Measurements from ENCODE around the gene ADAMTS12. TPM values are rescaled to one million over a fixed set of nuclear protein-coding genes. Genes with fewer than 3 reads are reported as not detected.

ADAMTS12 gene
- total RNA-seq, 1 experiment from 2014 or later: 6.2 TPM

DNA sequence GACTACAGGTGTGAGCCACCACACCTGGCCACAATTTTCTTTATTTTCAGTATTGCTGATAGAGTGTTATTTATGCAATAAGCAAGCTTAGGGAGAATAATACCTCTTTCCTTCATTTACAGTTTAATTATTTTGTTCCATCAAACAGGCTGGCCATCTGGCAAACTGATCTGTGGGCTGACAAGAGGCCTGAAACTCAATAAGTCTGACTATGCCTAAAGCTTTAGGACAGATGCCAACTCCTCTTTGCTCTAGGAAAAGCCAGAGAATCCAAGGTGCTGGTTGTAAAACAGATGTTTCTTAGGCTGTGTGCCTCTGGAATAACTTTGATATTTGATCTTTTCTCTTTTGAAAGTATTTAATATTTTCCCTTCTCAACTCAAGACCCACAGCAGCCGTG, 352.6 kb downstream of the ADAMTS12 start:
- H3K9me3 ChIP-seq (ENCODE audit: control insufficient read depth, low read depth, low read length): no peaks in the 10 kb centered on the region
- H3K18ac ChIP-seq (ENCODE audit: insufficient read length, low read depth, low read length): no peak overlapping the region
- no peak overlapping the region for H2BK20ac ChIP-seq (ENCODE audit: low read depth, low read length, poor library complexity, severe bottlenecking)
- no peak overlapping the region for H2BK5ac ChIP-seq (ENCODE audit: insufficient read length, low read length)
- H4K91ac ChIP-seq (ENCODE audit: insufficient read length, low read depth, low read length): no peak overlapping the region
- no peak overlapping the region for H3K23ac ChIP-seq (ENCODE audit: insufficient read length, low read depth, low read length)
- no peak overlapping the region for H3K56ac ChIP-seq (ENCODE audit: insufficient read length, low read depth, low read length)
- TF ChIP-seq CTCF (conservative IDR thresholded peaks at IDR 0.05): no peak
- H3K14ac ChIP-seq (ENCODE audit: insufficient read depth, low read length): no peak overlapping the region
- H3K27me3 Mint-ChIP-seq (ENCODE audit: low read depth): peaks cover 19% of the 10 kb centered on the region
- H2BK120ac ChIP-seq (ENCODE audit: low read depth, low read length, poor library complexity, severe bottlenecking): no peak overlapping the region
- H3K4me1 ChIP-seq (ENCODE audit: insufficient read depth, low read length): no peaks in the 10 kb centered on the region
- no peaks in the 10 kb centered on the region for H3K79me2 ChIP-seq (ENCODE audit: insufficient read depth, low read length)
- no peak overlapping the region for H3K27ac ChIP-seq (ENCODE audit: insufficient read length, low read depth, low read length)
- H2AFZ ChIP-seq (ENCODE audit: low read length): no peak overlapping the region
- no peaks in the 10 kb centered on the region for H3K79me1 ChIP-seq (ENCODE audit: insufficient read depth, low read depth, low read length, poor library complexity, severe bottlenecking)
- no peak overlapping the region for H3K4me3 Mint-ChIP-seq
- WGBS (ENCODE audit: extremely low coverage, insufficient read length, low lambda C conversion rate): no CpG with 5 or more reads among the region's 1 CpG
- H2AK5ac ChIP-seq (ENCODE audit: insufficient read length, low read length): no peak overlapping the region
- H2BK12ac ChIP-seq (ENCODE audit: insufficient read length, low read depth, low read length): no peak overlapping the region
- no peak overlapping the region for H3K9ac ChIP-seq (ENCODE audit: extremely low read depth, insufficient read length, low read length)
- H2BK15ac ChIP-seq (ENCODE audit: low read depth, low read length): no peak overlapping the region
- H3K27me3 ChIP-seq (ENCODE audit: insufficient read depth, low read length): no peaks in the 10 kb centered on the region
- H3K27ac Mint-ChIP-seq: no peak overlapping the region
- no peak overlapping the region for H4K8ac ChIP-seq (replicated peaks; ENCODE audit: insufficient read length, low read depth, low read length)
- peaks cover 7 to 10% of the 10 kb centered on the region in 2 experiments for H3K4me1 Mint-ChIP-seq
- H3K9me3 Mint-ChIP-seq: peaks cover 0 to 6% of the 10 kb centered on the region in 2 experiments; a peak in 1 of 5 replicates
- H3K4ac ChIP-seq (ENCODE audit: low read depth, low read length): no peak overlapping the region
- H3T11ph ChIP-seq (ENCODE audit: low read length): no peak overlapping the region
- no peak overlapping the region for H3K4me2 ChIP-seq (ENCODE audit: insufficient read depth, insufficient read length, low read length)
- no peak overlapping the region for H4K5ac ChIP-seq (ENCODE audit: insufficient read length, low read depth, low read length)
- DNase-seq: no peak
- no peaks in the 10 kb centered on the region for H3K23me2 ChIP-seq (ENCODE audit: insufficient read length, low read depth, low read length, poor library complexity, severe bottlenecking)
- H4K20me1 ChIP-seq (ENCODE audit: control insufficient read depth, insufficient read depth, insufficient read length): no peaks in the 10 kb centered on the region
- H3K36me3 Mint-ChIP-seq (ENCODE audit: insufficient read depth in 1 of 3, low read depth in 3 of 3): peaks cover 4 to 13% (median 8%) of the 10 kb centered on the region in 3 experiments; a peak in 4 of 7 replicates

Measured in H9 (cell line).